Glutamatergic neuron (in vitro differentiated cells): ENCODE results near the gene FCAMR. TPM values are rescaled to one million over a fixed set of nuclear protein-coding genes. Genes with fewer than 3 reads are reported as not detected.

Experiments used
- DNase-seq: peaks from one replicate; pipeline ENCODE4 v3.0.0; 2022
- H3K27ac Mint-ChIP-seq: one replicate; pipeline ENCODE4 v1.8.0; 2020; ENCODE audit warnings: mild to moderate bottlenecking, mixed read lengths, inconsistent platforms; ENCODE audit not compliant: unreplicated experiment
- H3K27me3 Mint-ChIP-seq: one replicate; pipeline ENCODE4 v1.8.0; 2020; ENCODE audit warnings: mild to moderate bottlenecking, moderate library complexity, mixed read lengths, inconsistent platforms; ENCODE audit not compliant: unreplicated experiment
- H3K36me3 Mint-ChIP-seq: one replicate; pipeline ENCODE4 v1.8.0; 2020; ENCODE audit warnings: mild to moderate bottlenecking, mixed read lengths, inconsistent platforms; ENCODE audit not compliant: unreplicated experiment
- H3K4me1 Mint-ChIP-seq: one replicate; pipeline ENCODE4 v1.8.0; 2020; ENCODE audit warnings: mild to moderate bottlenecking, low read depth, mixed read lengths, inconsistent platforms; ENCODE audit not compliant: unreplicated experiment
- H3K4me3 Mint-ChIP-seq: one replicate; pipeline ENCODE4 v1.8.0; 2020; ENCODE audit warnings: mild to moderate bottlenecking, mixed read lengths, inconsistent platforms; ENCODE audit not compliant: unreplicated experiment
- H3K9me3 Mint-ChIP-seq: one replicate; pipeline ENCODE4 v1.8.0; 2020; ENCODE audit warnings: mild to moderate bottlenecking, moderate library complexity, mixed read lengths, inconsistent platforms; ENCODE audit not compliant: unreplicated experiment
- total RNA-seq: library from RNA; stranded (reverse); fragmentation: NEBNext Ultra II Directional; extraction: Animal tissue kit (Norgen Biotek cat#: 25700); gene quantifications from one replicate; pipeline ENCODE4 v1.2.1, GENCODE V29; 2021; ENCODE audit not compliant: unreplicated experiment
- TF ChIP-seq, protein P1 (sequence below): fragments of 200-600 bp; sonication (generic); IDR thresholded peaks from one replicate; pipeline ENCODE4 v1.5.0; 2021; ENCODE audit not compliant: partially characterized antibody, unreplicated experiment

Gene FCAMR
- total RNA-seq, 1 donor from 2014 or later, result not detected

GRCh38 chr1:206945779-206946178 is 24.5 kb downstream of the FCAMR start:
- no peak overlapping the region for H3K27ac Mint-ChIP-seq
- H3K4me1 Mint-ChIP-seq, result no peaks in the 10 kb centered on the region
- TF ChIP-seq, protein P1, sequence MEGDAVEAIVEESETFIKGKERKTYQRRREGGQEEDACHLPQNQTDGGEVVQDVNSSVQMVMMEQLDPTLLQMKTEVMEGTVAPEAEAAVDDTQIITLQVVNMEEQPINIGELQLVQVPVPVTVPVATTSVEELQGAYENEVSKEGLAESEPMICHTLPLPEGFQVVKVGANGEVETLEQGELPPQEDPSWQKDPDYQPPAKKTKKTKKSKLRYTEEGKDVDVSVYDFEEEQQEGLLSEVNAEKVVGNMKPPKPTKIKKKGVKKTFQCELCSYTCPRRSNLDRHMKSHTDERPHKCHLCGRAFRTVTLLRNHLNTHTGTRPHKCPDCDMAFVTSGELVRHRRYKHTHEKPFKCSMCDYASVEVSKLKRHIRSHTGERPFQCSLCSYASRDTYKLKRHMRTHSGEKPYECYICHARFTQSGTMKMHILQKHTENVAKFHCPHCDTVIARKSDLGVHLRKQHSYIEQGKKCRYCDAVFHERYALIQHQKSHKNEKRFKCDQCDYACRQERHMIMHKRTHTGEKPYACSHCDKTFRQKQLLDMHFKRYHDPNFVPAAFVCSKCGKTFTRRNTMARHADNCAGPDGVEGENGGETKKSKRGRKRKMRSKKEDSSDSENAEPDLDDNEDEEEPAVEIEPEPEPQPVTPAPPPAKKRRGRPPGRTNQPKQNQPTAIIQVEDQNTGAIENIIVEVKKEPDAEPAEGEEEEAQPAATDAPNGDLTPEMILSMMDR, result no peak
- no peak overlapping the region for H3K4me3 Mint-ChIP-seq
- H3K27me3 Mint-ChIP-seq, result peaks cover 4% of the 10 kb centered on the region
- H3K9me3 Mint-ChIP-seq, result no peaks in the 10 kb centered on the region
- H3K36me3 Mint-ChIP-seq, result no peaks in the 10 kb centered on the region
- DNase-seq, result no peak

DNA sequence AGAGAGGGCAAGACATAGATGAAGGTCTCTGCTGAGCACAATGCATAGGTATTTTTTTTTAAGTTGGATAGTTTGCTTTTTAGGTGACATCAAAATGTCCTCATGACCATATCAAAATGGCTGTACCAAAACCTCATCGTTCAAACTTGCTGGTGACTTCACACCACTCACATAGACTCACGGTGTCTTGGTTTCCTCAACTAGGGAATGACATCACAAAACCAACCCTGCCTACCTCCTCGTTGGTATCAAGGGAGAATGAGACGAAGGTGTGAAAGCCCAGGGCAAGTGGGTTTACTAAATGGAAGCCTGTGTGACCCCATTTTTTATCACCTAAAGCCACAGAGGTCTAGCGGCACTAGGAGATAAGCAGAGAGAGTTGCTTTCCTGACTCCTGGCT is 25.6 kb downstream of the FCAMR start:
- peaks cover 4% of the 10 kb centered on the region for H3K27me3 Mint-ChIP-seq
- H3K36me3 Mint-ChIP-seq, result no peaks in the 10 kb centered on the region
- no peak overlapping the region for H3K27ac Mint-ChIP-seq
- no peak overlapping the region for H3K4me3 Mint-ChIP-seq
- DNase-seq, result no peak
- TF ChIP-seq, protein P1, result no peak
- H3K4me1 Mint-ChIP-seq, result no peaks in the 10 kb centered on the region
- H3K9me3 Mint-ChIP-seq, result no peaks in the 10 kb centered on the region

DNA sequence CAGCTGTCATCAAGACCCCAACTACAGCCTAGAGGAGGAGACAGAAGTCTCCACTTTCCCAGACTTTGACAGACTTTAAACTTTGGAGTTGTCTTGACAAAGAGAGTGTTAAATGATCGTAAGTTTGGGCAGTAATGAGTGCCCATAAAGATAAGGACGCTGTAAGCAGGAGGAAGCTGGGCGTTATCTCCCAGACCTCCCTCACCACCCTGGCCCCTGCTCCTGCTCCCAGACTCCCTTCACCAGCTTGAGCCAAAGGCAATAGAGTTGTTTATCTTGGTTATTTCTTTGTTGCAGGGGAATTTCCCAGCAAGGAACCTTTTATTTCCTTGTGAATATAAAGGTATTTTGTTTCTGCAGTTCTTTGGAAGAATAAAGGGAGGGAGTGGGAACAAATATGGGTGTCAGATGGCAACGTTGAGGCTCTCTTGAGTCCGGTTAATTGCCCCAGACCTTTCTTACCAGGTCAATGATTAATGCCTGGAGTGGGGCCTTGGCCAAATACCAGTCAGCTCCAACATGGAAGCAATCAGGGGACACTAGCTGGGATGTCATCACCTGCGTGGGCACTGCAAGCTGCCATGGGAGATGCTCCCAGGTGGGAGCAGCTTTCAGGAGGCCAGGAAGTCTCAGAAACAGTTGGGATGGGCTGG is 28.4 kb downstream of the FCAMR start:
- H3K4me3 Mint-ChIP-seq, result no peak overlapping the region
- DNase-seq, result no peak
- TF ChIP-seq, protein P1, result no peak
- H3K27ac Mint-ChIP-seq, result no peak overlapping the region
- H3K27me3 Mint-ChIP-seq, result peaks cover 4% of the 10 kb centered on the region
- no peaks in the 10 kb centered on the region for H3K4me1 Mint-ChIP-seq
- H3K9me3 Mint-ChIP-seq, result no peaks in the 10 kb centered on the region
- H3K36me3 Mint-ChIP-seq, result no peaks in the 10 kb centered on the region

GRCh38 chr1:206940588-206940936 is 29.7 kb downstream of the FCAMR start:
- TF ChIP-seq, protein P1, result no peak

GRCh38 chr1:206939841-206940587 is 30.2 kb downstream of the FCAMR start:
- H3K36me3 Mint-ChIP-seq, result no peaks in the 10 kb centered on the region
- DNase-seq, result no peak
- H3K27ac Mint-ChIP-seq, result no peak overlapping the region
- no peak overlapping the region for H3K4me3 Mint-ChIP-seq
- TF ChIP-seq, protein P1, result no peak
- H3K9me3 Mint-ChIP-seq, result peaks cover 2% of the 10 kb centered on the region
- H3K27me3 Mint-ChIP-seq, result peaks cover 4% of the 10 kb centered on the region
- no peaks in the 10 kb centered on the region for H3K4me1 Mint-ChIP-seq

More at GRCh38 chr1:206940588-206940936, 29.7 kb downstream of the FCAMR start:
- Mint-ChIP-seq H3K27ac (no peak overlapping the region), H3K9me3 (no peaks in the 10 kb centered on the region), H3K4me3 (no peak overlapping the region), H3K27me3 (peaks cover 4% of the 10 kb centered on the region), H3K4me1 (no peaks in the 10 kb centered on the region), H3K36me3 (no peaks in the 10 kb centered on the region)
- no peak for DNase-seq
